Measurements from ENCODE around the gene MAPK11. TPM values are rescaled to one million over a fixed set of nuclear protein-coding genes. Genes with fewer than 3 reads are reported as not detected.
A peak's percentile ranks its signal among the peaks of the same experiment; 100 is the strongest.

The MAPK11 gene
- total and polyA plus RNA-seq, 2 donors (not counting 1 experiment from before 2014, with no cell fraction given) = 8.1 to 9.9 TPM

GRCh38 chr22:50296658-50297490, 26.7 kb upstream of the MAPK11 start:
- H3K9ac ChIP-seq (ENCODE audit: low read length) = no peak overlapping the region
- peaks cover 49% of the 10 kb centered on the region for H3K4me1 Mint-ChIP-seq
- ChIA-PET CTCF (interaction anchor here (0.6 to 1.9 kb wide), 7 partner anchors 17 to 201 kb away, joined by 3 to 6 read pairs (median 3); no protein-coding TSS in a partner anchor), POLR2A (interaction anchor here (0.6 to 0.8 kb wide), 2 partner anchors 9 to 38 kb away, joined by 5 to 8 read pairs; no protein-coding TSS in a partner anchor)
- no peak for DNase-seq
- WGBS (ENCODE audit: insufficient coverage) = 90% methylated on average over 20 of the region's 29 CpGs
- ATAC-seq (ENCODE audit: low read depth) = no peak
- peaks cover 0 to 3% (median 0%) of the 10 kb centered on the region in 3 donors for H3K9me3 ChIP-seq (ENCODE audit: control extremely low read depth in 1 of 3, control insufficient read depth in 2 of 3, insufficient read depth in 1 of 3, low read length in 2 of 3)
- peaks cover 51 to 56% of the 10 kb centered on the region in 2 donors for H3K4me1 ChIP-seq (ENCODE audit: control insufficient read depth in 2 of 2, insufficient read depth in 2 of 2, low read length in 2 of 2)
- no peak overlapping the region for H2AFZ ChIP-seq (ENCODE audit: insufficient read depth, low read depth, low read length, poor library complexity, severe bottlenecking)
- no peaks in the 10 kb centered on the region for H3K36me3 ChIP-seq (replicated peaks in 1 of 2; ENCODE audit: control extremely low read depth in 1 of 2, control insufficient read depth in 1 of 2, extremely low read depth in 1 of 2, insufficient read depth in 2 of 2, low read length in 1 of 2)
- TF ChIP-seq CTCF (IDR thresholded peaks at IDR 0.05) (no peak), EZH2 (IDR thresholded peaks at IDR 0.05; ENCODE audit: borderline replicate concordance, insufficient read depth, low read depth, low read length, poor library complexity, severe bottlenecking) (no peak)
- H3K27ac Mint-ChIP-seq = no peak overlapping the region
- H3K9me3 Mint-ChIP-seq (ENCODE audit: insufficient read depth) = no peaks in the 10 kb centered on the region
- peaks cover 14% of the 10 kb centered on the region for H3K27me3 Mint-ChIP-seq
- H3K4me3 Mint-ChIP-seq = no peak overlapping the region
- H3K79me2 ChIP-seq (ENCODE audit: control insufficient read depth, insufficient read depth, low read length) = no peaks in the 10 kb centered on the region
- H3K4me2 ChIP-seq (replicated peaks; ENCODE audit: low read depth, low read length, poor library complexity, severe bottlenecking) = no peak overlapping the region
- H4K20me1 ChIP-seq (ENCODE audit: control insufficient read depth, insufficient read depth, low read length, poor library complexity, severe bottlenecking) = peaks cover 9% of the 10 kb centered on the region
- H3K27ac ChIP-seq (ENCODE audit: low read length in 2 of 2) = no peak overlapping the region
- peaks cover 0 to 20% (median 7%) of the 10 kb centered on the region in 4 experiments for H3K27me3 ChIP-seq (replicated peaks in 1 of 4; ENCODE audit: control extremely low read depth in 1 of 4, control insufficient read depth in 3 of 4, insufficient read depth in 4 of 4, low read length in 3 of 4)
- H3K4me3 ChIP-seq (ENCODE audit: control extremely low read depth in 1 of 5, extremely low read depth in 1 of 5, insufficient read depth in 1 of 5, low read depth in 2 of 5, low read length in 4 of 5) = no peak overlapping the region
- intact Hi-C loops (cut with micrococcal nuclease) = no loop called here

- Mint-ChIP-seq H3K27ac (peak overlapping the region; percentile 46), H3K9me3 (ENCODE audit: insufficient read depth) (no peaks in the 10 kb centered on the region), H3K27me3 (peaks cover 17% of the 10 kb centered on the region), H3K4me3 (peak overlapping the region; percentile 64), H3K4me1 (peaks cover 43% of the 10 kb centered on the region)
- DNase-seq = no peak
- peaks cover 0 to 8% (median 0%) of the 10 kb centered on the region in 3 donors for H3K9me3 ChIP-seq (ENCODE audit: control extremely low read depth in 1 of 3, control insufficient read depth in 2 of 3, insufficient read depth in 1 of 3, low read length in 2 of 3)
- H3K79me2 ChIP-seq (ENCODE audit: control insufficient read depth, insufficient read depth, low read length) = no peaks in the 10 kb centered on the region
- intact Hi-C loops (cut with micrococcal nuclease) = no loop called here
- peaks cover 41 to 47% of the 10 kb centered on the region in 2 donors for H3K4me1 ChIP-seq (ENCODE audit: control insufficient read depth in 2 of 2, insufficient read depth in 2 of 2, low read length in 2 of 2)
- ChIA-PET CTCF (interaction anchor here (0.8 to 2.2 kb wide), 11 partner anchors 8 to 47 kb away, joined by 3 to 11 read pairs (median 4); partner anchors contain the start of gene DENND6B), POLR2A (interaction anchor here (0.7 to 4.2 kb wide), 5 partner anchors 11 to 253 kb away, joined by 4 to 53 read pairs (median 6); partner anchors contain the start of genes HDAC10 and PLXNB2)
- H3K27ac ChIP-seq (ENCODE audit: low read length in 2 of 2) = no peak overlapping the region
- ATAC-seq (ENCODE audit: low read depth) = no peak
- peak overlapping the region; percentile 85 for H3K4me2 ChIP-seq (replicated peaks; ENCODE audit: low read depth, low read length, poor library complexity, severe bottlenecking)
- H3K4me3 ChIP-seq (ENCODE audit: control extremely low read depth in 1 of 5, extremely low read depth in 1 of 5, insufficient read depth in 1 of 5, low read depth in 2 of 5, low read length in 4 of 5) = no peak overlapping the region
- no peak overlapping the region for H2AFZ ChIP-seq (ENCODE audit: insufficient read depth, low read depth, low read length, poor library complexity, severe bottlenecking)
- H3K9ac ChIP-seq (ENCODE audit: low read length) = no peak overlapping the region
- no peaks in the 10 kb centered on the region for H3K36me3 ChIP-seq (replicated peaks in 1 of 2; ENCODE audit: control extremely low read depth in 1 of 2, control insufficient read depth in 1 of 2, extremely low read depth in 1 of 2, insufficient read depth in 2 of 2, low read length in 1 of 2)
- peaks cover 0 to 35% (median 13%) of the 10 kb centered on the region in 4 experiments for H3K27me3 ChIP-seq (replicated peaks in 1 of 4; ENCODE audit: control extremely low read depth in 1 of 4, control insufficient read depth in 3 of 4, insufficient read depth in 4 of 4, low read length in 3 of 4)
- WGBS (ENCODE audit: insufficient coverage) = 44% methylated on average over 5 of the region's 5 CpGs
- H4K20me1 ChIP-seq (ENCODE audit: control insufficient read depth, insufficient read depth, low read length, poor library complexity, severe bottlenecking) = peaks cover 14% of the 10 kb centered on the region
- TF ChIP-seq CTCF (IDR thresholded peaks at IDR 0.05) = no peak
- TF ChIP-seq EZH2 (IDR thresholded peaks at IDR 0.05; ENCODE audit: borderline replicate concordance, insufficient read depth, low read depth, low read length, poor library complexity, severe bottlenecking) = no peak
Observed at GRCh38 chr22:50294319-50294656, 24.1 kb upstream of the MAPK11 start.

Data from B cell (primary cell).